Mesendoderm (in vitro differentiated cells): ENCODE measurements around the gene TBCB.

Source experiments
- DNase-seq: peaks from one replicate; pipeline ENCODE4 v3.0.0; 2013
- H2AK5ac ChIP-seq: 2 replicates; pipeline ENCODE4 v1.6.1; 2013; ENCODE audit warnings: low read length, inconsistent platforms
- H2BK120ac ChIP-seq: 2 replicates; pipeline ENCODE4 v1.6.1; 2013; ENCODE audit warnings: low read depth, mild to moderate bottlenecking, low read length, moderate library complexity, mixed read lengths
- H2BK15ac ChIP-seq: replicated peaks from 2 replicates; pipeline ENCODE4 v1.6.1; 2013; ENCODE audit warnings: low read depth, mild to moderate bottlenecking, moderate library complexity
- H2BK5ac ChIP-seq: 2 replicates; pipeline ENCODE4 v1.6.1; 2013; ENCODE audit warnings: low read length, inconsistent platforms
- H3K18ac ChIP-seq: 2 replicates; pipeline ENCODE4 v1.6.1; 2013; ENCODE audit warnings: mild to moderate bottlenecking, low read length, mixed read lengths
- H3K23ac ChIP-seq: one replicate; pipeline ENCODE4 v1.6.1; 2013; ENCODE audit warnings: low read length
- H3K27ac ChIP-seq: 2 replicates; pipeline ENCODE4 v1.5.1; 2013; ENCODE audit warnings: low read depth, mild to moderate bottlenecking, inconsistent platforms, low read length, moderate library complexity
- H3K27me3 ChIP-seq: 2 replicates; pipeline ENCODE4 v1.6.1; 2013; ENCODE audit warnings: low read length, control low read depth, mild to moderate bottlenecking, inconsistent platforms; ENCODE audit not compliant: insufficient read depth, poor library complexity
- H3K36me3 ChIP-seq: 2 replicates; pipeline ENCODE4 v1.6.1; 2013; ENCODE audit warnings: low read length, inconsistent platforms; ENCODE audit not compliant: control insufficient read depth, insufficient read depth
- H3K4ac ChIP-seq: one replicate; pipeline ENCODE4 v1.6.1; 2013; ENCODE audit warnings: low read depth, mild to moderate bottlenecking, low read length, moderate library complexity
- H3K4me1 ChIP-seq: 2 replicates; pipeline ENCODE4 v1.6.1; 2013; ENCODE audit warnings: low read depth, low read length, inconsistent platforms; ENCODE audit not compliant: control insufficient read depth
- H3K4me2 ChIP-seq: 2 replicates; pipeline ENCODE4 v1.6.1; 2013; ENCODE audit warnings: low read length
- H3K4me3 ChIP-seq: 2 replicates; pipeline ENCODE4 v1.5.1; 2013; ENCODE audit warnings: mild to moderate bottlenecking, low read length
- H3K56ac ChIP-seq: one replicate; pipeline ENCODE4 v1.6.1; 2013; ENCODE audit warnings: low read length
- H3K79me1 ChIP-seq: 2 replicates; pipeline ENCODE4 v1.6.1; 2013; ENCODE audit warnings: low read length, inconsistent platforms
- H3K79me2 ChIP-seq: 2 replicates; pipeline ENCODE4 v1.6.1; 2013; ENCODE audit warnings: mild to moderate bottlenecking, low read length; ENCODE audit not compliant: control insufficient read depth, insufficient read depth
- H3K9ac ChIP-seq: 2 replicates; pipeline ENCODE4 v1.6.1; 2013; ENCODE audit warnings: low read length, inconsistent platforms
- H4K5ac ChIP-seq: one replicate; pipeline ENCODE4 v1.6.1; 2013; ENCODE audit warnings: low read length
- H4K8ac ChIP-seq: one replicate; pipeline ENCODE4 v1.6.1; 2013; ENCODE audit warnings: low read depth, mild to moderate bottlenecking, control low read depth, low read length, moderate library complexity
- WGBS: extraction: QIAGEN DNeasy Blood & Tissue Kit; methylation state at CpG from one replicate; pipeline ENCODE4 v1.1.7; 2013; ENCODE audit warnings: low lambda C conversion rate, missing lambda C conversion rate; ENCODE audit not compliant: insufficient coverage; ENCODE audit errors: extremely low coverage; 5-methylcytosine and 5-hydroxymethylcytosine counted together

TBCB gene

DNA sequence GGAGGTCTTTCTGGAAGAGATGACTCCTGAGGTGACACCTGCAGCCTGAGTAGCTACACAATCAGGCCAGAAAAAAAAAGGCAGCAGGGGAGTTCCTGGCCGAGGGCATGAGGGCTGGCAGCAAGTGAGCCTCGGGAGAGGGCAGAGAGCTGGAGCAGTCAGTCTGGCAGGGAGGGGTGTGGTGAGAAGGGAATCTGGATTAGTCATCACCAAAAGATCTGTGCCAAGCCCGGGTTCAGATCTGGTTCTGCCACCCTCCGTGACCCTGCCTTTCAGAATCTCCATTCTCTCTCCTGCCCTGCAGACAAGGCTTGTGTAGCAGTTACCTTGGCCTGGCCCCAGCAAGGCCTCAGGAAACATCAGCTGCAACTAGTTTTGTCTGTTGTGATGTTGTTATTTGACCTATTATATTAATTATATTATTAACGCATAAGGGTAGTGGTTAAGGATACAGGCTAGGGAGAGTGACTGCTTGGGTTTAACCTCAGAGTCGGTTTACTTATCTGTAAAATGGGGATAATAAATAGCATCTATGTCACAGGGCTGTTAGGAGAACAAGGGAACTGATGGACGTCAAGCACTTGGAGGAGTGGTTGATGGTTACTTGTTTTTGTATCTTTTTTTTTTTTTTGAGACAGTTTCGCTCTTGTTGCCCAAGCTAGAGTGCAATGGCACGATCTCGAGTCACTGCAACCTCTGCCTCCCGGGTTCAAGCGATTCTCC lies 21.9 kb downstream of the TBCB start:
- H2BK120ac ChIP-seq, result no peak overlapping the region
- no peak overlapping the region for H3K4me3 ChIP-seq
- H4K8ac ChIP-seq, result no peak overlapping the region
- peak overlapping the region; percentile 10 for H3K56ac ChIP-seq
- no peaks in the 10 kb centered on the region for H3K36me3 ChIP-seq
- H3K4me2 ChIP-seq, result no peak overlapping the region
- no peak overlapping the region for H2AK5ac ChIP-seq
- H3K23ac ChIP-seq, result no peak overlapping the region
- H3K18ac ChIP-seq, result no peak overlapping the region
- H3K4me1 ChIP-seq, result peaks cover 3% of the 10 kb centered on the region
- H2BK5ac ChIP-seq, result no peak overlapping the region
- peaks cover 7% of the 10 kb centered on the region for H3K79me1 ChIP-seq
- peaks cover 9% of the 10 kb centered on the region for H3K79me2 ChIP-seq
- no peak overlapping the region for H3K9ac ChIP-seq
- H3K27ac ChIP-seq, result no peak overlapping the region
- no peak overlapping the region for H3K4ac ChIP-seq
- no peaks in the 10 kb centered on the region for H3K27me3 ChIP-seq
- no peak overlapping the region for H2BK15ac ChIP-seq
- WGBS, result no CpG with 5 or more reads among the region's 12 CpGs
- H4K5ac ChIP-seq, result no peak overlapping the region
- peak; percentile 21 for DNase-seq

DNA sequence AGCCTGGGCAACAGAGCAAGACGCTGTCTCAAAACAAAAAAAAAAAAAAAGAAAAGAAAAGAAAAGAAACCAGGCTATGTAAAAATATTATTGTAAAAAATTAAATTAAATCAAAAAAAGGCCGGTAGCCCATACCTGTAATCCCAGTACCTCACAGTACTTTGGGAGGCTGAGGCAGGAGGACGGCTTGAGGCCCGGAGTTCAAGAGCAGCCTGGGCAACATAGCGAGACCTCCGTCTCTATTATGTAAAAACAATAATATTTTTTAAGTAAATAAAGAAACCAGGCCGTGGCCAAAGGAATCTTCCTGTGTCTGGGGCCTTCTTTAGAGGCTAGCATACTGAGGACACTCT lies 23.8 kb downstream of the TBCB start:
- Histone ChIP-seq H3K36me3 (peaks cover 5% of the 10 kb centered on the region), H3K4me3 (no peak overlapping the region), H2AK5ac (no peak overlapping the region), H3K9ac (peak overlapping the region; percentile 89), H2BK15ac (no peak overlapping the region), H3K79me1 (peaks cover 11% of the 10 kb centered on the region), H3K23ac (no peak overlapping the region), H3K18ac (peak overlapping the region; percentile 53), H2BK5ac (no peak overlapping the region), H3K79me2 (peaks cover 13% of the 10 kb centered on the region), H3K4me2 (peak overlapping the region; percentile 74), H3K56ac (peak overlapping the region; percentile 95), H4K8ac (no peak overlapping the region), H3K27me3 (no peaks in the 10 kb centered on the region), H3K4me1 (peaks cover 3% of the 10 kb centered on the region), H4K5ac (no peak overlapping the region), H3K27ac (peak overlapping the region; percentile 82), H3K4ac (peak overlapping the region; percentile 72), H2BK120ac (no peak overlapping the region)
- no peak for DNase-seq
- WGBS, result no CpG with 5 or more reads among the region's 7 CpGs

DNA sequence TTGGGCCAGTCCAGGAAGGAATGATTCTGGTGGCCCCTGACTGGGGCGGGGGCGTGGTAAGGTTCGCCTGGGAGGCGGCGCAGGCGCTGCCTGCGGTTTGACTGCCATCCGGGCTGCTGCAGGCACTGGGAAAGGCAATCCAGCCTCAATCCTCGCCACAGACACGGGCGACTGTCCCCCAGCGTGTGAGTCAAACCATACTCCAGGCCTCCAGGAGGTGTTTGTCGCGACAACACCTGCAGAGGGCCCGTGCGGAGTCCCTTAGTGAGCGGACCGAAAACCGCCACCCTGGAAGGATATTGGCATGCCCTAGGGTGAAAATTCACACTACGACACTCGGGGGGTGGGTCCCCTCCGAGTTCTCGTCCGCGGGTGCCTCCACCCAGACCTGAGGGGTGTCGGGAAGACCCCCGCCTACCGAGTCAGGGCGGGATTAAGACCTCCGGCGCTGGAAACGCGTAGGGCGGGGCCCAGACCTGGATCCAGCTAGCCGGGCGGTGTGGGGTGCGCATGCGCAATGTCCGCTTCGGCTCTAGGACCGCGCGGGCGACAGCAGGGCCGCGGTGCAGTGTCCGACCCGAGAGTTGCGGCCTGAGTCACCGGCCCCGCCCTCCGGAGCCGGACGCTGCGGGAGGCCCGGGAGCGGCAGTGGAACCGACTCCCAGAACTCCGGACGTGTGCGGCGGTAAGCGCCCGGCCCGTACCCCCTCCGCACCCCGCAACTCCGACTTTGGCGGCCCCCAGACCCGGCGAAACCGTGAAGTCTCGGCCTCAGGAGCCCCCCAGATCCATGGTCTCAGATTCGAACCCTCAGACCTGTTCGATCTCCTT lies 24.4 kb downstream of the TBCB start, which contains the start of gene CAPNS1:
Gene CAPNS1, plus strand, starts transcription at position 594 of the 831 bp plus-strand sequence. CDS start 946 bp downstream, outside the sequence.
- Histone ChIP-seq H3K4me2 (peak within 1 kb of the TSS; percentile 74), H2BK5ac (peak within 1 kb of the TSS; percentile 57), H4K5ac (no peak within 1 kb of the TSS), H2BK120ac (peak within 1 kb of the TSS; percentile 88), H3K79me1 (peaks cover 12% of the 10 kb centered on the region), H4K8ac (no peak within 1 kb of the TSS), H3K79me2 (peaks cover 13% of the 10 kb centered on the region), H3K18ac (peak within 1 kb of the TSS; percentile 95), H3K36me3 (peaks cover 10% of the 10 kb centered on the region), H3K4me1 (peaks cover 3% of the 10 kb centered on the region), H3K56ac (peak within 1 kb of the TSS; percentile 99), H3K4me3 (peak within 1 kb of the TSS; percentile 80), H3K23ac (peak within 1 kb of the TSS; percentile 15), H3K9ac (peak within 1 kb of the TSS; percentile 97), H3K27me3 (no peaks in the 10 kb centered on the region), H3K27ac (peak within 1 kb of the TSS; percentile 82), H2AK5ac (peak within 1 kb of the TSS; percentile 84), H3K4ac (peak within 1 kb of the TSS; percentile 98), H2BK15ac (no peak within 1 kb of the TSS)
- no CpG with 5 or more reads among the region's 75 CpGs for WGBS
- peak; percentile 98 for DNase-seq

DNA sequence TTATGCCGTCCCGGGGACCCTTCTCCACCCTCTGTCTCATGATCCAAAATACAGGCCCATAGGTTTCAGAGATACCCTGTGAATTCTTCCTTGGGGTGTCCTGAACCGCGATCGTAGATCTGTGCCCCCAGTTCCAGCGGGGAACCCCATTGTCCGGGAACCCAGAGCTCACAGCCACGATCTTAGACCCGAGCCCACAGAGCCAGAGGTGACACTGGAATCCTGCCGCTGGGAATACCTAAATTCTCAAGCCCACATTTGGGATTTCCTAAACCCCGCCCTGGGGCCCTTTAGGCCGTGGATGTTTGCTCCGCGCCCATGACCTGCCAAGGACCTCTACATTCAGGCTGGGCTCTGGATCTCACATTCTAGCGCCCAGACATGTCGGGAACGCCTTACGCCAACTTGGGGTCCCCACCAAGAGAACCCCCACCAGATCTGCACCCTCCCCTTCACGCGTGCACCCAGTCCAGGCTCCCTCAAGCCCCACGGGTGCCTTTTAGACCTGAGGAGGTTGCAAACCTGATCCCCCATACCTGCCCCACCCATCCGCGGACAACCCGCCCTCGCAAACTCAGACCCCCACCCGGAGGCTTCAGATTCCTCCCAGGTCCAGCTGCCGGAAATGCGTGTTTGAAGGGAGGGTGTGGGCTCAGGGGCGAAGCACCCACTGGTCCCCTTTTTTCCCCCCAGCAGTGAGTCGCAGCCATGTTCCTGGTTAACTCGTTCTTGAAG lies 25.2 kb downstream of the TBCB start:
- DNase-seq, result peak; percentile 88
- peak overlapping the region; percentile 98 for H3K4ac ChIP-seq
- peak overlapping the region; percentile 95 for H3K18ac ChIP-seq
- H3K23ac ChIP-seq, result peak overlapping the region; percentile 15
- no peak overlapping the region for H2BK15ac ChIP-seq
- H4K8ac ChIP-seq, result no peak overlapping the region
- no CpG with 5 or more reads among the region's 31 CpGs for WGBS
- H4K5ac ChIP-seq, result no peak overlapping the region
- H2BK5ac ChIP-seq, result peak overlapping the region; percentile 14
- peak overlapping the region; percentile 88 for H2BK120ac ChIP-seq
- H3K4me3 ChIP-seq, result peak overlapping the region; percentile 80
- H3K36me3 ChIP-seq, result peaks cover 11% of the 10 kb centered on the region
- peaks cover 13% of the 10 kb centered on the region for H3K79me2 ChIP-seq
- H3K56ac ChIP-seq, result peak overlapping the region; percentile 99
- peak overlapping the region; percentile 70 for H3K27ac ChIP-seq
- H3K79me1 ChIP-seq, result peaks cover 12% of the 10 kb centered on the region
- peak overlapping the region; percentile 97 for H3K9ac ChIP-seq
- peak overlapping the region; percentile 84 for H2AK5ac ChIP-seq
- peaks cover 3% of the 10 kb centered on the region for H3K4me1 ChIP-seq
- H3K4me2 ChIP-seq, result peak overlapping the region; percentile 61
- H3K27me3 ChIP-seq, result no peaks in the 10 kb centered on the region

DNA sequence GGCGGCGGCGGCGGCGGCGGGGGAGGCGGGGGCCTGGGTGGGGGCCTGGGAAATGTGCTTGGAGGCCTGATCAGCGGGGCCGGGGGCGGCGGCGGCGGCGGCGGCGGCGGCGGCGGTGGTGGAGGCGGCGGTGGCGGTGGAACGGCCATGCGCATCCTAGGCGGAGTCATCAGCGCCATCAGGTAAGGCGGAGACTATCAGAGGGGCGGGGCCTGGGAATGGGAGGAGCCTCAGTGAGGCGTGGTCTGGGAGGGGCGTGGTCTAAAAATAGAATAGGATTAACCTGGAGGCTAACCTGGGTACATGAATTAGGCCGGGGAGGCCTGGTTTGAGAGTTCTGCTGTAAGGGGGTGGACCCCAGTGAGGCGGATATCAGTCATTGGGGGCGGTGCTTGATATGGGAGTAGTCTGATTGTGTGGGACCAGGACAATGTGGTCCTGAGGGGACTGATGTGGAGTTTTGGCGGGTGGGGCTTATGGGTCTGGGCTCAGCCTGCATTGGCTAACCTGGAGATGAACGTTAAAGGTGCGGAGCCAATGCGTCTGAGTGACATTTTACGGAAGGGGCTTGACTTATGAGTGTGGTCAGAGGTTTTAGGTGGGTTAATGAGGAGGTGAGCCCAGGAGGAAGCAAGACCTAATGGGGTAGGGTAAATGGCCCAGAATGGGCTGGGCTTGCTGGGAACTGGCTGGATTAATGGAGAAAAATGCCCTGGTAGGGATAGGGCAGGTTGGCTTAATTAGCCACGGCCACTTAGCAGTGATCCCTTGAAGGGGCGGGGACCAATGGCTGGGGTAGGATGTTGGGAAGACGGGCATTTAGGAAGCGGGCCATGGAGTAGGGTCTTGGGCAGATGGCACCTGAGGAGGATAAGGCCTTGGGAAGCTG lies 26.0 kb downstream of the TBCB start:
- WGBS, result no CpG with 5 or more reads among the region's 42 CpGs
- H3K4me3 ChIP-seq, result peak overlapping the region; percentile 49
- no peak overlapping the region for H3K23ac ChIP-seq
- peak overlapping the region; percentile 80 for H3K4me2 ChIP-seq
- no peak overlapping the region for H3K27ac ChIP-seq
- no peak overlapping the region for H4K8ac ChIP-seq
- H2BK15ac ChIP-seq, result no peak overlapping the region
- H2AK5ac ChIP-seq, result peak overlapping the region; percentile 54
- peak; percentile 98 for DNase-seq
- H3K36me3 ChIP-seq, result peaks cover 17% of the 10 kb centered on the region
- H3K18ac ChIP-seq, result peak overlapping the region; percentile 95
- peak overlapping the region; percentile 88 for H2BK120ac ChIP-seq
- no peak overlapping the region for H2BK5ac ChIP-seq
- H3K56ac ChIP-seq, result peak overlapping the region; percentile 99
- peak overlapping the region; percentile 97 for H3K9ac ChIP-seq
- H3K27me3 ChIP-seq, result no peaks in the 10 kb centered on the region
- peaks cover 3% of the 10 kb centered on the region for H3K4me1 ChIP-seq
- peaks cover 16% of the 10 kb centered on the region for H3K79me1 ChIP-seq
- H3K4ac ChIP-seq, result peak overlapping the region; percentile 98
- no peak overlapping the region for H4K5ac ChIP-seq
- peaks cover 13% of the 10 kb centered on the region for H3K79me2 ChIP-seq
